Measurements from ENCODE around the gene SREBF1.

Gene SREBF1

GRCh38 chr17:17807440-17807839, 29.3 kb downstream of the SREBF1 start:
- Histone ChIP-seq H3K27me3 (ENCODE audit: insufficient read depth, poor library complexity, severe bottlenecking) (no peaks in the 10 kb centered on the region), H3K4me3 (ENCODE audit: severe bottlenecking) (no peak overlapping the region), H3K36me3 (ENCODE audit: low read depth) (peaks cover 59% of the 10 kb centered on the region), H3K9me3 (ENCODE audit: severe bottlenecking) (no peaks in the 10 kb centered on the region), H3K4me1 (ENCODE audit: insufficient read depth, poor library complexity, severe bottlenecking) (no peaks in the 10 kb centered on the region), H3K27ac (ENCODE audit: poor library complexity, severe bottlenecking) (no peak overlapping the region)
- ATAC-seq (ENCODE audit: low read depth) (peak; percentile 13; the same call in 1 of the 3 replicates), DNase-seq (ENCODE audit: low spot score) (no peak)
- TF ChIP-seq, protein P1, sequence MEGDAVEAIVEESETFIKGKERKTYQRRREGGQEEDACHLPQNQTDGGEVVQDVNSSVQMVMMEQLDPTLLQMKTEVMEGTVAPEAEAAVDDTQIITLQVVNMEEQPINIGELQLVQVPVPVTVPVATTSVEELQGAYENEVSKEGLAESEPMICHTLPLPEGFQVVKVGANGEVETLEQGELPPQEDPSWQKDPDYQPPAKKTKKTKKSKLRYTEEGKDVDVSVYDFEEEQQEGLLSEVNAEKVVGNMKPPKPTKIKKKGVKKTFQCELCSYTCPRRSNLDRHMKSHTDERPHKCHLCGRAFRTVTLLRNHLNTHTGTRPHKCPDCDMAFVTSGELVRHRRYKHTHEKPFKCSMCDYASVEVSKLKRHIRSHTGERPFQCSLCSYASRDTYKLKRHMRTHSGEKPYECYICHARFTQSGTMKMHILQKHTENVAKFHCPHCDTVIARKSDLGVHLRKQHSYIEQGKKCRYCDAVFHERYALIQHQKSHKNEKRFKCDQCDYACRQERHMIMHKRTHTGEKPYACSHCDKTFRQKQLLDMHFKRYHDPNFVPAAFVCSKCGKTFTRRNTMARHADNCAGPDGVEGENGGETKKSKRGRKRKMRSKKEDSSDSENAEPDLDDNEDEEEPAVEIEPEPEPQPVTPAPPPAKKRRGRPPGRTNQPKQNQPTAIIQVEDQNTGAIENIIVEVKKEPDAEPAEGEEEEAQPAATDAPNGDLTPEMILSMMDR (IDR thresholded peaks at IDR 0.05; ENCODE audit: poor library complexity, severe bottlenecking), result no peak

DNA sequence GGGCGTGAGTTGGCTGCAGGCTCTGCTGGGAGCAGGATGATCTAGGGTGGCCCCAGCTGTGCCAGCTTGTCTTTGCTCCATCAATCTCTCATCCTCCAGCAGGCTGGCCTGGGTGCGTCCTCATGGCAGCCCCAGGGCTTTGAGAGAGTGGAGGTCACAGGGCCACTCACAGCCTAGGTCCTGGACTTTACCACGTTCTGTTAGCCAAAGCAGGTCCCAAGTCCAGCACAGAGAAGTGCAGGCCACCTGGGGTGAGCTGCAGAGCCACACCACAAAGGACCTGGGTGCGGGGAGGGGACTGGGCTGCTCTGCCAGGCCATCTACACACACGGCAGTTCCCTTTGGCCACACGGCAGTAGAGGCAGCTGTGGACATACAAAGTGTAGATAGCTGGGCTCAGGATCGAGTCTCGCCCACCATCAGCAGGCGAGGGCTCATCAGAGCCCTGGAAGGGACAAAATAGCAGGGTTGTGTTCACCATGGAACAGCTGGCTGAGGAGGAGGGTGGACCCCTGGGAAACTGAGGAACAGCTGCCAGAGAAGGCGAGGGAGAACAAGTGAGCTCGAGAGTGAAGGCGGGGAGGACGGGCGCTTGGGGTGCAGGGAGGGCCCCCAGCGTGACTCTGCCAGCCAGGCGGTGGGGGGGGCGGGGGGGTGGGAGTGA, 30.0 kb downstream of the SREBF1 start:
- TF ChIP-seq, protein P1 (IDR thresholded peaks at IDR 0.05; ENCODE audit: poor library complexity, severe bottlenecking), result no peak
- H3K9me3 ChIP-seq (ENCODE audit: severe bottlenecking), result no peaks in the 10 kb centered on the region

GRCh38 chr17:17806035-17806434, 30.8 kb downstream of the SREBF1 start:
- Histone ChIP-seq H3K9me3 (ENCODE audit: severe bottlenecking) (no peaks in the 10 kb centered on the region), H3K4me3 (ENCODE audit: severe bottlenecking) (no peak overlapping the region), H3K27ac (ENCODE audit: poor library complexity, severe bottlenecking) (no peak overlapping the region), H3K36me3 (ENCODE audit: low read depth) (peaks cover 56% of the 10 kb centered on the region), H3K4me1 (ENCODE audit: insufficient read depth, poor library complexity, severe bottlenecking) (no peaks in the 10 kb centered on the region), H3K27me3 (ENCODE audit: insufficient read depth, poor library complexity, severe bottlenecking) (no peaks in the 10 kb centered on the region)
- ATAC-seq (ENCODE audit: low read depth), result no peak
- TF ChIP-seq, protein P1 (IDR thresholded peaks at IDR 0.05; ENCODE audit: poor library complexity, severe bottlenecking), result no peak
- DNase-seq (ENCODE audit: low spot score), result no peak

More for the DNA sequence above, 30.0 kb downstream of the SREBF1 start:
- H3K4me3 ChIP-seq (ENCODE audit: severe bottlenecking), result no peak overlapping the region
- no peak overlapping the region for H3K27ac ChIP-seq (ENCODE audit: poor library complexity, severe bottlenecking)
- H3K36me3 ChIP-seq (ENCODE audit: low read depth), result peaks cover 59% of the 10 kb centered on the region
- H3K4me1 ChIP-seq (ENCODE audit: insufficient read depth, poor library complexity, severe bottlenecking), result no peaks in the 10 kb centered on the region
- no peaks in the 10 kb centered on the region for H3K27me3 ChIP-seq (ENCODE audit: insufficient read depth, poor library complexity, severe bottlenecking)
- no peak for DNase-seq (ENCODE audit: low spot score)
- no peak for ATAC-seq (ENCODE audit: low read depth)

DNA sequence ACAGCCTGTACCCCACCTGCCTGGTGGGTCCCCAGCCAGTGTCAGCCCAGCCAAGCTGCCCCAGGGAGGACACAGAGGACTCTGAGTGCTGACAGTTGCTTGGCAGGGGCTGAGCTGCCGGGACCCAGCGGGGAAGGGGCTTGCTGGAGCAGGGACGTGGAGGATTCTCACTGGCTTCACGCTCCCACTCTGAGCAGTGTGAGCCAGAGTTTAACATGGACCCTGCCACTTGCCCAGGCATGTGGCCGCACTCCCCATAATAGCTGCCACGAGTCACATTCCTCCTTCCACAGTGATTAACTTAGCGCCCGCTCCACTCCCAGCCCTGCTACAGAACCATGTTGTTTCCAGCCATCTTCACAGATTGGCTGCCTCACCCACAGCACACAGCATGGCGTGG, 31.2 kb downstream of the SREBF1 start:
- ATAC-seq (ENCODE audit: low read depth), result peak; percentile 3; the same call in 1 of the 3 replicates
- H3K27me3 ChIP-seq (ENCODE audit: insufficient read depth, poor library complexity, severe bottlenecking), result no peaks in the 10 kb centered on the region
- peaks cover 51% of the 10 kb centered on the region for H3K36me3 ChIP-seq (ENCODE audit: low read depth)
- H3K27ac ChIP-seq (ENCODE audit: poor library complexity, severe bottlenecking), result no peak overlapping the region
- TF ChIP-seq, protein P1 (IDR thresholded peaks at IDR 0.05; ENCODE audit: poor library complexity, severe bottlenecking), result no peak
- H3K4me1 ChIP-seq (ENCODE audit: insufficient read depth, poor library complexity, severe bottlenecking), result no peaks in the 10 kb centered on the region
- no peak overlapping the region for H3K4me3 ChIP-seq (ENCODE audit: severe bottlenecking)
- no peaks in the 10 kb centered on the region for H3K9me3 ChIP-seq (ENCODE audit: severe bottlenecking)
- DNase-seq (ENCODE audit: low spot score), result no peak

- H3K27ac ChIP-seq (ENCODE audit: poor library complexity, severe bottlenecking), result no peak overlapping the region
- no peaks in the 10 kb centered on the region for H3K9me3 ChIP-seq (ENCODE audit: severe bottlenecking)
- TF ChIP-seq, protein P1 (IDR thresholded peaks at IDR 0.05; ENCODE audit: poor library complexity, severe bottlenecking), result no peak
- no peaks in the 10 kb centered on the region for H3K4me1 ChIP-seq (ENCODE audit: insufficient read depth, poor library complexity, severe bottlenecking)
- no peaks in the 10 kb centered on the region for H3K27me3 ChIP-seq (ENCODE audit: insufficient read depth, poor library complexity, severe bottlenecking)
- ATAC-seq (ENCODE audit: low read depth) (no peak), DNase-seq (ENCODE audit: low spot score) (no peak)
- H3K36me3 ChIP-seq (ENCODE audit: low read depth), result peaks cover 52% of the 10 kb centered on the region
- no peak overlapping the region for H3K4me3 ChIP-seq (ENCODE audit: severe bottlenecking)
Measured at GRCh38 chr17:17804007-17804406, 32.8 kb downstream of the SREBF1 start.

Measured in RWPE2 (cell line).